NCI-H748 (cell line): ENCODE measurements around the gene HOMEZ.
A peak's percentile ranks its signal among the peaks of the same experiment; 100 is the strongest.
"Not testable (repeated sequence)": the region's sequence is repeated elsewhere in the genome, so short reads cannot be mapped to it uniquely, and the experiment has no call there.

Source experiments
- DNase-seq: peaks from one replicate; lab custom pipeline; 2025; ENCODE audit not compliant: unreplicated experiment; lab: John Stamatoyannopoulos, UW

Gene HOMEZ

GRCh38 chr14:23284654-23285529 lies 1.0 kb downstream of the HOMEZ start:
- no peak for DNase-seq

- no peak for DNase-seq
These were observed 4.7 kb downstream of the HOMEZ start for GRCh38 chr14:23281247-23281646.

DNA sequence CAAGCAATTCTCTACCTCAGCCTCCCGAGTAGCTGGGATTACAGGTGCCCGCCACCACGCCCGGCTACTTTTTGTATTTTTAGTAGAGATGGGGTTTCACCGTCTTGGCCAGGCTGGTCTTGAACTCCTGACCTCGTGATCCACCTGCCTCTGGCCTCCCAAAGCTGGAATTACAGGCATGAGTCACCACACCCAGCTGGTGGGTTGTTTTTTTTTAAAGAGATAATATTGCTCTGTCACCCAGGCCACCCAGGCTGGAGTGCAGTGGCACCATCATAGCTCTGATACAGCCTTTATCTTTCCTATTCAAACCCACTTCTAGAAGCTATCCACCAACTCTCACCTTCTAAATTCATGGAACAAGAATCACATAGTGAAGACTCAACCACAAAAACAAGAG lies 8.0 kb downstream of the HOMEZ start:
- not testable (repeated sequence) for DNase-seq

DNA sequence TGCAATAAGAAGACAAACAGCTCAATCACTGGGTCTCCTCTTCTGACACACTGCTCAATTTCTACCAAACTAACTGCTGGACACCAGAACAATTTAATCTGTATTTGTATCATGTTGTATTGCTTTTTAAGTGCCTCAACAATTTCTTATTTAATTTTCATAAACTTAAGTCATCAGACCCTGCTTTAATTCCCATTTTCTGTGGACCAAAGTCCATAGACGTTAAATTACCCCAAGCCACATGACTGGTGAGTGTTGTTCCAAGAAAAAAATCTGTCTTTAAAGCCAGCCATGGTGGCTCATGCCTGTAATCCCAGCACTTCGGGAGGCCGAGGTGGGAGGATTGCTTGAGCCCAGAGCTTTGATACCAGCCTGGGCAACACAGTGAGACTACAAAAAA lies 8.7 kb downstream of the HOMEZ start:
- no peak for DNase-seq

DNA sequence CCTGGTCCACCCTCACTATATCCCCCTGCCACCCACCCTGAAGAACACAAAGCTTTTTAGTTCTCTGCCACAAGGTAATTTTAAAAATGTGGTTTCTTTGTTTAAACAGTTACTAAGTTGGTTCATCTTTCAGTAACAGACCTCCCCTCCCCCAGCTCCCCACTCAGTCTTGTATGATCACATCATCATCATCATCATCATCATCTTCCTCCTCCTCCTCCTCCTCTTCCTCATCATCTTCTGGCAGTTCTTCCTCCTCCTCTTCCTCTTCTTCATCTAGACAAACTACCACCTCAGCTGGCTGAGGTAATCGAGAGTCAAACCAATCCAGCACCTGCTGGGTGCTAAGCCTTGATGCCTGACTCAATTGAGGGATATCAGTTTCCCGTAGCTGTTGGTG lies 10.5 kb downstream of the HOMEZ start:
- no peak for DNase-seq

DNA sequence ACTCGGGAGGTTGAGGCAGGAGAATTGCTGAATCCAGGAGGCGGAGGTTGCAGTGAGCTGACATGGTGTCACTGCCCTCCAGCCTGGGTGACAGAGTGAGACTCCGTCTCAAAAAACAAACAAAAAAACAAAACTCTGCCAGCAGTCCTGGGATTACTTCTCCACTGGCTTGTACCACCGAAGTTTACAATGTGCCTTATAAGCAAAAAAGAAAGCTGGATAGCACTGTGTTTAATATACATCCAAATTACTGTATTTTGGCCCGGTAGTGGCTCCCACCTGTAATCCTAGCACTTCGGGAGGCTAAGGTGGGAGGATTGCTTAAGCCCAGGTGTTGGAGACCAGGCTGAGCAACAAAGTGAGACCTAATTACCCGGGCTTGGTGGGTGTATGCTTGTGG lies 16.7 kb downstream of the HOMEZ start:
- no peak for DNase-seq

DNA sequence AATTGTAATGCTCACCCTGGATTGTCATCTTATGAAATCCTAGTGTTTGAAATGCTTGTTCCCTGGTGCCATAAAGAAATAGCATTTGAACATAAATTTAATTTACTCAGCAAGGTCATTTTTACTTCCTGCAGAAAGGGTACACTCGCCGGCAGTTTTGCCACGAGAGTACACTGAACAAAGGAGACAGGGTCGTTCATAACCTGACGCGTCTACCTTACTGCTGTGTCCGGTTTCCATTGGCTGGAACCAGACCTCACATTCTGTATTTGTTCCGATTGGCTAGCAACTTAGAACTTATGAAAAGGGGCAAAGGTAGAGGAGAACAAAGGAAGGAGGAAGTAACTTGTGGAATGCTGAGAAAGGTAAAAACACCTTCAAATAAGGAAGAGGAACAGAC lies 25.1 kb downstream of the HOMEZ start:
- peak; percentile 27 for DNase-seq

DNA sequence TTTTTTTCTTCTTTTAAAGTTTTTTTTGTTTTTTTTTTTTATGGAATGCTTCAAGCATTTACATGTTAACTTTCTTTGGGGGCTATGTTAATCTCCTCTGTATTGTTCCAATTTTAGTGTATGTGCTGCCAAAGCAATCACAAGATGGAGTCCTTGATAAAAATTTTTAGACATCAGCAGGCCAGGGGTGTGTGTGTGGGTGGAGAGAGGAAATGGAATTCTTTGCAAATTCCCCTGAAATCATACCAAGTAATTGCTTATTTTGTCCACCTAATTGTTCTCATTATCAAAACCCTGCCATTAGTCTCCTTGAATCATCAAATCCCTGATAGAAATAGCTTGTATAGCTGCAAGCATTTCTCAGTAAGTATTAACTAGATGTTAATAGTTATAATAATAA lies 26.5 kb downstream of the HOMEZ start:
- DNase-seq, result no peak

GRCh38 chr14:23258256-23258655 lies 27.7 kb downstream of the HOMEZ start:
- DNase-seq, result no peak

DNA sequence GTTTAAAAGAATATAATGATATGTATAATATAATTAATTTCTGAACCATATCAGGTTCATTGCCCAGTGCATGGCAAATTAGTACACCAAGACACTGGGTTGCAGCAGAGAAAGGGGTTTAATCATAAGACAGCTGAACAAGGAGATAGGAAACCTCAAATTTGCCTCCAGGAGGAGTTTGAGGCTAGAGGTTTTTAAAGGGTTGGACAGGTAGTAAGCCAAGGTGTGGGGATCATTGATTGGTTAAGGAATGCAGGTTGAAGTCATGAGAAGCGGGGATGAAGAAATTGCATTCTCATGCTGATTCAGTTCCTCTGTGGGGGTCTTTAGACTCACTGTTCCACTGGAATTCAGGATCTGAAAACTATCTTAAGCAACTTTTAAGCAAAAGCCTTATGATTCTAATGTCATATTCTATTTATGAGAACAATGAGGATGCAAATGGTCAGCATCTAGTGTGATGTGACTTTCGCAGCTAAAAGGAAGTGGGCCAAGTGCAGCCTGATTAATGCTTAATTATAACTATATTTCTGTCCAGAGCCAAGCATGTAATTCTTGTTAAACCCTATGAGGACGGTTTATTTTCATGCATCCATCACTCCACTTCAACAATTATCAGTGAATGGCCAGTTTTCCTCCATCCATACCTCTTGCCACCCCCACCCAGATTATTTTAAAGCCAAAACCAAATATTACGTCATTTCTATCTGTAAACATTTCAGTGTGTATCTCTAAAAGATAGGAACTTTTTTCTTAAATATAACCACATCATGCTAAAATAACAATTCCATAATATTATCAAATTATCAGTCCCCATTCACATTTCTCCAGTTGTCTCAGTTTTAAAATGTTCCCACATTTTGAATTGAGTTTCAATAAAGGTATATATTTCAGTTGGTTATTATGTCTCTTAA lies 33.3 kb downstream of the HOMEZ start:
- DNase-seq, result no peak

- DNase-seq, result no peak
These were observed 33.9 kb downstream of the HOMEZ start for GRCh38 chr14:23252006-23252405.

DNA sequence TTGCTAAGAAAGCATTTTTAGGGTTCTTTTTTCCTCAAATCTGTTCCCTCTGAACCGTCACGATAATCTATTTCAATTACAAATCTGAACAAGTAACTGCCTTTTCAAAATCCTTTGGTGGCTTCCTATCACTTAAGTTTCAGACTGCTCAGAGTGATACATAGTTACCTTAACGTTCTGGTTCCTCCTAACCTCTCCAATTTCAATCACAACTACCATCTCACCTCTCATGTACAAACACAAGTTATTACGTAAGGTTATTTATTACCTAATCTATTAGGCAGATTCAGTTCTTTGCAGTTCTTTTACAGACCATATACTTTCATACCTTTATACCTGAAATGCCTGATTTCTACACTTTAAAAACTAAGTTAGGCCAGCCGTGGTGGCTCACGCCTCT lies 36.1 kb downstream of the HOMEZ start:
- DNase-seq, result no peak

- no peak for DNase-seq
These were observed 37.3 kb downstream of the HOMEZ start for GRCh38 chr14:23248601-23249000.

- no peak for DNase-seq
These were observed 40.6 kb downstream of the HOMEZ start for GRCh38 chr14:23245282-23245681.

GRCh38 chr14:23243066-23243465 lies 42.9 kb downstream of the HOMEZ start:
- DNase-seq, result no peak

DNA sequence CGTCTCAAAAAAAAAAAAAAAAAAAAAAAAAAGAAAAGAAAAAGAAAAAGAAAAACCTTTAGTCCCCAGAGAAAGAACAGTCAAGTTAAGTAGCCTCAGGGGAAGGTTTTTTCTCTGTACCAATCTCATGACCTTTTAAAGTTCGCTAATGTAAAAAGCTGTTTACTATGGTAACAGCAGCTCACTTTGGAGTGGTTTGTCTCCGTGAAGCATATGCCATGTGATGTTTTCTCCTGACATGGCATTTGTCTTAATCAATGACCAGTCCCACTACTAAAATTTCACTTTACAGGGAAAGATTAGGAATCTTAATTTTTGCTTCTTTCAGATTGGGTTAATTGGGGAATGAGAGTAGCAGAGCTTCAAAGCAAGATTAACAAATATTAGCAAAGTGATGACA lies 43.9 kb downstream of the HOMEZ start:
- DNase-seq, result no peak

- not testable (repeated sequence) for DNase-seq
These were observed 44.7 kb downstream of the HOMEZ start for GRCh38 chr14:23241061-23241715.

- DNase-seq, result no peak
These were observed 45.3 kb downstream of the HOMEZ start for GRCh38 chr14:23240661-23241060.

- DNase-seq, result peak; percentile 93
These were observed 47.9 kb downstream of the HOMEZ start, which contains the start of gene RNF212B for GRCh38 chr14:23237772-23238594. TSS of gene RNF212B (plus strand) at chr14:23237936. CDS start at chr14:23240346, 2,410 bp downstream.

- not testable (repeated sequence) for DNase-seq
These were observed 53.6 kb downstream of the HOMEZ start for GRCh38 chr14:23232241-23232808.
